Thoracic aorta (tissue), 2 donors: ENCODE data around the gene KIF13A. TPM values are rescaled to one million over a fixed set of nuclear protein-coding genes. Genes with fewer than 3 reads are reported as not detected.

ENCODE experiments used
- ATAC-seq: fragments of 150-250 bp; one replicate; pipeline ENCODE4 v1.8.0; 2017; ENCODE audit warnings: low read depth; ENCODE audit not compliant: insufficient number of reproducible peaks, low FRiP score
- DNase-seq: peaks from one replicate; pipeline ENCODE4 v3.0.0-alpha.2; 2020; ENCODE audit warnings: low spot score
- H3K27ac ChIP-seq, 2 donors: fragments of 200-600 bp; sonication (generic); 1 replicate in 1 of 2; 2 replicates in 1 of 2; pipeline ENCODE4 v1.5.1; 2016; ENCODE audit warnings: mild to moderate bottlenecking in 2 of 2, moderate library complexity in 2 of 2
- H3K27me3 ChIP-seq: fragments of 200-600 bp; sonication (generic); replicated peaks from 2 replicates; pipeline ENCODE4 v1.6.0; 2016; ENCODE audit warnings: mild to moderate bottlenecking; ENCODE audit not compliant: insufficient read depth
- H3K36me3 ChIP-seq: fragments of 200-600 bp; sonication (generic); one replicate; pipeline ENCODE4 v1.5.1; 2016
- H3K4me1 ChIP-seq, 2 donors: fragments of 200-600 bp; sonication (generic); 1 replicate in 1 of 2; 2 replicates in 1 of 2; pipeline versions ENCODE4 v1.5.1 to v1.6.0; 2016; ENCODE audit warnings: low read depth in 2 of 2, mild to moderate bottlenecking in 1 of 2; ENCODE audit not compliant: control insufficient read depth in 1 of 2
- H3K4me3 ChIP-seq: fragments of 200-600 bp; sonication (generic); 2 replicates; pipeline ENCODE4 v1.5.1; 2016; ENCODE audit warnings: mild to moderate bottlenecking
- H3K9me3 ChIP-seq: fragments of 200-600 bp; sonication (generic); 2 replicates; pipeline ENCODE4 v1.5.1; 2016
- total RNA-seq, 2 donors: library from RNA; depleted of rRNA; stranded (reverse); fragments of >200 nt; gene quantifications; one replicate each; pipeline versions ENCODE4 v1.1.0 to v1.2.3, GENCODE V29; 2016
- TF ChIP-seq, protein P1 (sequence below): fragments of 200-600 bp; sonication (generic); IDR thresholded peaks from one replicate; pipeline ENCODE4 v1.5.1; 2019; ENCODE audit warnings: antibody characterized with exemption

Gene KIF13A
- total RNA-seq, 2 donors from 2014 or later, result 79.3 to 98.0 TPM

DNA sequence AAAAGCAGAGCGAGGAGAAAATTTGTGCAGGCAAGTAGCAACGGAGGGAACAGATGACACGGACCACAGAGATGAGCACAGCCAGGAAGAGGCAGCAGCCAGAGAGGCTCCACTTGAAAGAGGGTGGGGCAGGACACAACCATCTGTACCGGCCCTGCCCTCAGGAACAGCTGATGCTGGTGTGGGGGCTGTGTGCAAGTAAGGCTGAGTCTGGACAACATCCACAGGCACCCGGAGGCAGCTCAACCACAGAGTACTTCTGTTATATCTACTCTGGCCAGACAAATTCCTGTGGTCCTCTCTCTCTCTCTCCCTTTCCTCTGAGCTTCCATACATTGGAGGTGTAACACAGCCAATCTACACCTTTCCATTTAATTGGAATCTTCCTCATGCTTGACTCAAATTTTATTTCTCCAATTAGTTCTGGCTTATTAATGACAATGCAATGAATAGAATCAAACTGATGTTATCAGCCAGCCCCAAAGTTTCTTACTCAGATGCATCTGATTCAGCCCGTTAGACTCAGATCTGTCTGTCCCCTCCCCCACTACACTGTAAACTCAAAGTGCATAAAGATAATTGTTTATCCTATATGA is 24.9 kb downstream of the KIF13A start:
- ATAC-seq (peak; percentile 30), DNase-seq (no peak)
- peak overlapping the region; percentile 49 for H3K4me3 ChIP-seq
- H3K36me3 ChIP-seq, result no peaks in the 10 kb centered on the region
- H3K4me1 ChIP-seq, result peaks cover 77 to 97% of the 10 kb centered on the region in 2 donors
- H3K27me3 ChIP-seq, result no peaks in the 10 kb centered on the region
- H3K27ac ChIP-seq, result peak overlapping the region; percentile 72 to 90
- H3K9me3 ChIP-seq, result no peaks in the 10 kb centered on the region
- TF ChIP-seq, protein P1, sequence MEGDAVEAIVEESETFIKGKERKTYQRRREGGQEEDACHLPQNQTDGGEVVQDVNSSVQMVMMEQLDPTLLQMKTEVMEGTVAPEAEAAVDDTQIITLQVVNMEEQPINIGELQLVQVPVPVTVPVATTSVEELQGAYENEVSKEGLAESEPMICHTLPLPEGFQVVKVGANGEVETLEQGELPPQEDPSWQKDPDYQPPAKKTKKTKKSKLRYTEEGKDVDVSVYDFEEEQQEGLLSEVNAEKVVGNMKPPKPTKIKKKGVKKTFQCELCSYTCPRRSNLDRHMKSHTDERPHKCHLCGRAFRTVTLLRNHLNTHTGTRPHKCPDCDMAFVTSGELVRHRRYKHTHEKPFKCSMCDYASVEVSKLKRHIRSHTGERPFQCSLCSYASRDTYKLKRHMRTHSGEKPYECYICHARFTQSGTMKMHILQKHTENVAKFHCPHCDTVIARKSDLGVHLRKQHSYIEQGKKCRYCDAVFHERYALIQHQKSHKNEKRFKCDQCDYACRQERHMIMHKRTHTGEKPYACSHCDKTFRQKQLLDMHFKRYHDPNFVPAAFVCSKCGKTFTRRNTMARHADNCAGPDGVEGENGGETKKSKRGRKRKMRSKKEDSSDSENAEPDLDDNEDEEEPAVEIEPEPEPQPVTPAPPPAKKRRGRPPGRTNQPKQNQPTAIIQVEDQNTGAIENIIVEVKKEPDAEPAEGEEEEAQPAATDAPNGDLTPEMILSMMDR, result no peak

DNA sequence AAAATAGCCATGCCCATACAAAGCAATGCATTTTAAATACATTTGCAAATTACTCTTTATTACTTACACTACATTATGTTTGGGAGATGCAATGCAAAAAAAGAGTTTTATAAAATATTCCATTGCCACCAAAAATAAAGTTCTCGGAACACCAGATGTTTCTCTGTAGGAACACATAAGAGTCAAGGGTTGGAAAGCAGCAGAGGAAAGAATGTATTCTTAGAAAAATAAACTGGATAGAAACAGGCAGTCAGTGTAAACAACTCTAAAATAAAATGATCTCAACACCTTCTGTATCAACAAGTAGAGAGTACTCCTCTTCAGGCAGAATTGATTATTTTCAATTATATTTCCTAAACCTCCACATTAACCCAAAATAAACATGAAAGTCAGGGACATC is 28.1 kb downstream of the KIF13A start:
- H3K9me3 ChIP-seq, result no peaks in the 10 kb centered on the region
- ATAC-seq (no peak), DNase-seq (no peak)
- H3K27me3 ChIP-seq, result no peaks in the 10 kb centered on the region
- peak overlapping the region; percentile 59 to 90 for H3K27ac ChIP-seq
- TF ChIP-seq, protein P1, result no peak
- H3K4me1 ChIP-seq, result peaks cover 53 to 80% of the 10 kb centered on the region in 2 donors
- no peaks in the 10 kb centered on the region for H3K36me3 ChIP-seq
- peak overlapping the region; percentile 6 for H3K4me3 ChIP-seq

DNA sequence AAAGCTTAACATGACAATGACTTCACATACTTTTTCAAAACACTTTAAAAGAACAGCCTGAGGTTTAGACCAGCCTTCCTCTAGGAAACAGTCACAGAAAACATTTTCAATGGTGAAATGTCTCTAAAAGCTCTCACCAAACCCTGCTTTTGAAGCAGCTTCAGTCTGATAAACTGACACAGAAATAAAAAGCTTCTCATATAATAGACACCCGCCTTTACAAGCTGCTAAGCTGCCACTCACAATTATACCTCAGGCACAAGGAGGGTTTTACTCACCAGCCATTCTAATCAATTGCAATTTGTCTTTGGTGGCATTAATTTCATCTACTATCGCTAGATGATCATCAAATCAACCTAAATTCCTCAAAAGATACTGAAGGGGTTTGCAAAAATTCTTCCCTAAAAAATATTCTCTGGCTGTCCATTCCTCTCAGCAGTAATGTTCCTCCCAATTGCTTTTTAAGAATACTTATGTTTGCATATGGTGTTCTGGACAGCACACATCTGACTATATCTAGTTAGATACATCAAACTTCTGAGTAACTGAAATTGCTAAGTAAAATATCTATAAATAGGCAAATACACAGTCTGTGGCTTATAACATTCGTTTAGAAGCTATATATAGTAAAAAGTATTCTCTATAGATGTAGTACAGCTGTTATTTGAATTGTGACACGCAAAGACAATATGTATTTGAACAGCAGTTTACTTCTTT is 29.4 kb downstream of the KIF13A start:
- TF ChIP-seq, protein P1, result no peak
- H3K4me1 ChIP-seq, result peaks cover 44 to 71% of the 10 kb centered on the region in 2 donors
- H3K27ac ChIP-seq, result peak overlapping the region; percentile 3 to 39

DNA sequence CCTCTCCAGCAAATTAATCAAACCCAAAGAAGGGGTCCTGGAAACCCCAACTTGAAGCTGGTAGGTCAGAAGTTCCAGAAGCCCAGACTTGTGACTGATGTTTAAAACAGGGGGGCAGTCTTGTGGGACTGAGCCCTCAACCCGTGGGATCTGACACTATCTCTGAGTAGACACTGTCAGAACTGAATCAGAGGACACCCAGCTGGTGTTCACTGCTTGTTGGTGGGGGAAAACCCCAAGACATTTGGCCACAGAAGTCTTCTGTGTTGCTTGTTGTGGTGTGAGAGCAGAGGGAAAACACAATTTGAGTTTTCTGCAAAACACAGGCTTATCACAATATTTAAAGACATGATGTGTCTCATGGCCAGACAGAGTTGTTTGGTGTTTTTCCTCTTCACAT is 29.9 kb downstream of the KIF13A start:
- Histone ChIP-seq H3K4me3 (no peak overlapping the region), H3K36me3 (no peaks in the 10 kb centered on the region), H3K9me3 (no peaks in the 10 kb centered on the region), H3K4me1 (peaks cover 39 to 65% of the 10 kb centered on the region in 2 donors), H3K27me3 (no peaks in the 10 kb centered on the region), H3K27ac (peak overlapping the region in 1 of 2 donors; percentile 39)
- DNase-seq, result no peak
- ATAC-seq, result no peak
- TF ChIP-seq, protein P1, result no peak

More for the DNA sequence above, 29.4 kb downstream of the KIF13A start:
- no peak for ATAC-seq
- no peaks in the 10 kb centered on the region for H3K36me3 ChIP-seq
- no peaks in the 10 kb centered on the region for H3K27me3 ChIP-seq
- H3K4me3 ChIP-seq, result no peak overlapping the region
- H3K9me3 ChIP-seq, result no peaks in the 10 kb centered on the region
- no peak for DNase-seq

DNA sequence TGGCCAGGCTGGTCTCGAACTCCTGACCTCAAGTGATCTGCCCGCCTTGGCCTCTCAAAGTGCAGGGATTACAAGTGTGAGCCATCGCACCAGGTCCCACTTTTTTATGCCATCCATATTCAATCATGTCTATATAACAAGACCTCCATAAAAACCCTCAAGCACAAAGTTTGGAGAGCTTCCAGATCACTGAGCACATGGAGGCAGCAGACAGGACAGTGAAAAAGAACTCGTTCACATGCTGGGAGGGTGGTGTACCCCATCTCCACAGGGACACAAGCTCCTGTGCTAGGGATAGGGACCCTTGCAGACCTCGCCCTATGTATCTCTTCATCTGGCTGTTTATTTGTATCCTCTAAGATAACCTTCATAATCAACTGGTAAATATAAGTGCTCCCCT is 30.3 kb downstream of the KIF13A start:
- H3K4me1 ChIP-seq, result peaks cover 36 to 61% of the 10 kb centered on the region in 2 donors
- H3K9me3 ChIP-seq, result no peaks in the 10 kb centered on the region
- H3K27ac ChIP-seq, result peak overlapping the region in 1 of 2 donors; percentile 39

More for the DNA sequence above, 30.3 kb downstream of the KIF13A start:
- Histone ChIP-seq H3K27me3 (no peaks in the 10 kb centered on the region), H3K4me3 (no peak overlapping the region), H3K36me3 (no peaks in the 10 kb centered on the region)
- ATAC-seq (no peak), DNase-seq (no peak)
- TF ChIP-seq, protein P1, result no peak
